Activated naive CD4-positive, alpha-beta T cell treated with anti-CD3 and anti-CD28 coated beads, Interleukin-2, amount 50 U/mL, for 24 hours (primary cell): ENCODE data around the gene IFNA8.
"Not testable (repeated sequence)": the region's sequence is repeated elsewhere in the genome, so short reads cannot be mapped to it uniquely, and the experiment has no call there.

Experiments used
- H3K27ac Mint-ChIP-seq: one replicate; pipeline ENCODE4 v1.8.0; 2021; ENCODE audit warnings: mild to moderate bottlenecking, mixed read lengths
- H3K27me3 Mint-ChIP-seq: one replicate; pipeline ENCODE4 v1.8.0; 2021; ENCODE audit warnings: mixed read lengths
- H3K36me3 Mint-ChIP-seq: one replicate; pipeline ENCODE4 v1.8.0; 2021; ENCODE audit warnings: mixed read lengths
- H3K4me1 Mint-ChIP-seq: one replicate; pipeline ENCODE4 v1.8.0; 2021; ENCODE audit warnings: mixed read lengths
- H3K4me3 Mint-ChIP-seq: one replicate; pipeline ENCODE4 v1.8.0; 2021; ENCODE audit warnings: mild to moderate bottlenecking, mixed read lengths
- H3K9me3 Mint-ChIP-seq: one replicate; pipeline ENCODE4 v1.8.0; 2021; ENCODE audit warnings: mixed read lengths

IFNA8 gene

GRCh38 chr9:21408817-21409216, at the start of gene IFNA8:
Gene IFNA8, plus strand, starts transcription at chr9:21409117. Its CDS starts 60 bp downstream, at chr9:21409177.
- H3K9me3 Mint-ChIP-seq: no peaks in the 10 kb centered on the region

DNA sequence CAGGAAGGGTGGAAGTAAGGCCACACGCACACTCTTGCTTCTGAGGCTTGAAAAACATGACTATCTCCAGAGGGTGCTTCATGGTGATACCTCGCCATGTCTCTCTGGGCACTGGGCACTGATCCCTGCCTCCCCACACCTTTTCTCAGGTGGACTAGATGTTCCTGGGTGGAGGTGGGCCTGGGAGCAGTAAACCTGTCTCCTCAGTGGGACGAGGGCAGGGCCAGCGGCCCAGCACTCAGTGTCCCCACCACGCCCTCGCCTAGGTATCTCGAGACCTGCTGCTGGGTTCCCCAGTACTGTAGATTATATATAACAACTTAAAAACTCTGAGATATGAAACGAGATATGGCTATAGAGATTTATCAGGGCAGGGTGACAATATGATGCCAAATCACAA, 46.6 kb upstream of the IFNA8 start:
- Mint-ChIP-seq H3K4me3 (no peak overlapping the region), H3K27ac (no peak overlapping the region), H3K9me3 (no peaks in the 10 kb centered on the region), H3K27me3 (peaks cover 5% of the 10 kb centered on the region), H3K36me3 (peaks cover under 1% of the 10 kb centered on the region), H3K4me1 (peaks cover 16% of the 10 kb centered on the region)

More at GRCh38 chr9:21408817-21409216, at the start of gene IFNA8:
- Mint-ChIP-seq H3K36me3 (no peaks in the 10 kb centered on the region), H3K27ac (no peak within 1 kb of the TSS), H3K27me3 (peaks cover 13% of the 10 kb centered on the region), H3K4me3 (no peak within 1 kb of the TSS), H3K4me1 (peaks cover 5% of the 10 kb centered on the region)

- peaks cover 11% of the 10 kb centered on the region for H3K27me3 Mint-ChIP-seq
- not testable (repeated sequence) for H3K27ac Mint-ChIP-seq, H3K4me3 Mint-ChIP-seq, H3K9me3 Mint-ChIP-seq, H3K36me3 Mint-ChIP-seq, H3K4me1 Mint-ChIP-seq
Measured at GRCh38 chr9:21367169-21367568, 41.7 kb upstream of the IFNA8 start.

- Mint-ChIP-seq H3K4me1 (no peaks in the 10 kb centered on the region), H3K27me3 (peaks cover 12% of the 10 kb centered on the region), H3K9me3 (no peaks in the 10 kb centered on the region), H3K36me3 (no peaks in the 10 kb centered on the region), H3K4me3 (no peak within 1 kb of the TSS), H3K27ac (no peak within 1 kb of the TSS)
Measured at GRCh38 chr9:21367957-21368356, 41.0 kb upstream of the IFNA8 start, which contains the start of gene IFNA13. Gene IFNA13, minus strand, starts transcription at chr9:21368057. Its CDS starts 47 bp downstream, at chr9:21368010.

DNA sequence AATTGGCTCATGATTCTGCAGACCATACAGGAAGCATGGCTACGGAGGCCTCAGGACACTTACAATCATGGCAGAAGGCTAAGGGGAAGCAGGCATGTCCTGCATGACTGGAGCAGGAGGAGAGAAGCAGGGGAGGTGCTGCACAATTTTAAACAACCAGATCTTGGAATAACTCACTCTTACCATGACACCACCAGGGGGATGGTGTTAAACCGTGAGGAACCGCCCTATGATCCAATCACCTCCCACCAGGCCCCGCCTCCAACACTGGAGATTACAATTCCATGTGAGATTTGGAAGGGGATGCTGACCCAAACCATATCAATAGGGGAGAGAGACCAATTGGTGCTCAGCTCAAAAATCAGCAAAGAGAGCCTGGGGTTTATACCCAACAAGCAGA, 37.5 kb upstream of the IFNA8 start:
- Mint-ChIP-seq H3K9me3 (peaks cover 10% of the 10 kb centered on the region), H3K27me3 (peaks cover 18% of the 10 kb centered on the region)
- H3K27ac Mint-ChIP-seq, H3K36me3 Mint-ChIP-seq, H3K4me3 Mint-ChIP-seq, H3K4me1 Mint-ChIP-seq: not testable (repeated sequence)

DNA sequence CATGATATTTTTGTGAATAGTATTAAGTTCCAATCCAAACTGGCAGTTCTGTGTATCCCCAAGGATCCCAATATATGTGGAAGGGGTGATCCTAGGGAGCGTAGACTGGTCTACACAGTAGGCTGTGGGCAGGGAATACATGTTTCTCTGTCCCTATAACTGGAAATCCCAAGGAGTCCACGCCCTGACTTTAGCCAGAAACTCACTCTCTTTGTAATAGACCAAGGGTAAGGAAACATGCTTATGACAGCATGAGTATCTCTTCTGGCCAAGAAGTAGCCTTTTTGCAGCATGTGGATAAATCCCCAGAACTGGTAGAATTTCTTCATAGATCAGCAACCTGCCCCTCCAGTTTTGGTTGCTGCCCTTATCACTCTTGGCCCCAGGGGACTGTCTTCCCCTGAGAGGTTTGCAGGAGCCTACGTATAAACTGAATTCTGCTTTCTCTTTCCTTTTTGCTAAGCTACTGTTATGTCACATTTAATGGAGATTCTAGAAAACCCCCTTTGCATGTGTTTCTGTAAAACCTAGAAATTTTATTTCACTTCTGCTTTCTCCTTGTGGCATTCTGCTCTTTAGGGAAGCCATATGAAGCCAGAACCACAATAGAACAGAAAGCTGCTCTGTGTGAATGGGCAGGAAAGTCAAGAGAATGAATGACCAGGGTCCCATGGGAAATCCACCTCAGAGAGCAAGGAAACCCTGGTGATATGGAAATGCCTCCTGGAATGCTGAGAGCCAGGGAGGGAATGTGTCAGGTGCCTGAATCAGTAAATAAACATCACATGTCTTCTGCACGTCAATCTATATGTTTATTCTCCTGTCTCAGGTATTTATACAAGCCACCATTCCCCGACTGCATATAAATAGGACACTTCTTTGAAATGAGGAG, 27.2 kb upstream of the IFNA8 start:
- Mint-ChIP-seq H3K27me3 (peaks cover 33% of the 10 kb centered on the region), H3K4me1 (peaks cover 11% of the 10 kb centered on the region), H3K27ac (peak overlapping the region; percentile 35), H3K9me3 (no peaks in the 10 kb centered on the region), H3K4me3 (no peak overlapping the region), H3K36me3 (no peaks in the 10 kb centered on the region)

DNA sequence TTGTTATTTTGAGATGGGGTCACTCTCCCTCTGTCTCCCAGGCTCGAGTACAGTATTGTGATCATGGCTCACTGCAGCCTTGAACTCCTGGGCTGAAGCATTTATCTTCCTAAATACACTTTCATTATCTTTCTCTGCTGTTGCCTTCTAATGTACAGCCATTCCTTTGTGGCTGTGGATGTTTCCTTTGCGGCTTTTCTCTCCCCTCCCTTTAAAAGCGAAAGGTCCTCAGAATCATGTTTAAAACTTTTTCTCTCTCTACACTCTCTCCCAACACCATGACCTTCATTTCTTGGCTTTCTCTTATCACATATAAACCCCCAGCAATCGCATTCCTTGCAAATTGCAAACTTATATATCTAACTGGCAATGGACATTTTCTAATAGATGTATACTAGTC, 25.3 kb upstream of the IFNA8 start:
- peak overlapping the region; percentile 20 for H3K27ac Mint-ChIP-seq
- peaks cover 11% of the 10 kb centered on the region for H3K4me1 Mint-ChIP-seq
- no peak overlapping the region for H3K4me3 Mint-ChIP-seq
- H3K27me3 Mint-ChIP-seq: peaks cover 32% of the 10 kb centered on the region
- H3K9me3 Mint-ChIP-seq: no peaks in the 10 kb centered on the region
- no peaks in the 10 kb centered on the region for H3K36me3 Mint-ChIP-seq

DNA sequence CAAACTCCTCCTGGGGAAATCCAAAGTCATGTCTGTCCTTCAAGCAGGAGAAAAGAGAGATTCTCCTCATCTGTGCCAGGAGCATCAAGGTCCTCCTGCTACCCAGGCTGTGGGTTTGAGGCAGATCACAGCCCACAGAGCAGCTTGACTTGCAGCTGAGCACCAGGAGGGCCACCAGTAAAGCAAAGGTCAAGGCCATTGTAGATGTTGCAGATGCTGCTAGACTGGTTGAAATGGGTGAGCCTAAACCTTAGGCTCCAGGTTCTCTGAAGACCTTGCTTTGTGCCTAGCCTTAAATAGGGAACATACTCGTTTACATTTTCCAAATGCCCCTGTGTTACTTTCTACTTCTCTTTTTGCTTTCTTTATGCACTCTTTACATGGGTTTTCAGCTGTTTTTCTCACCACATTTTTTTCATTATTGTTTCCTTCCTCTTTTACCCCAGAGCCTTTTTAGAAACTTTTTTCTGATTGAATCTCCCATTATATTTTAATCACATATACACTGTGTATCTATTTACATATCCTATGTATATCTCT, 23.7 kb upstream of the IFNA8 start, which contains the start of gene IFNA2:
TSS of gene IFNA2 (minus strand) at position 268 of the 540 bp plus-strand sequence. CDS start at position 199, 69 bp downstream.
- H3K27me3 Mint-ChIP-seq: peaks cover 34% of the 10 kb centered on the region

GRCh38 chr9:21392270-21392669, 16.6 kb upstream of the IFNA8 start:
- Mint-ChIP-seq H3K4me3 (no peak overlapping the region), H3K27ac (no peak overlapping the region), H3K4me1 (peaks cover 12% of the 10 kb centered on the region), H3K27me3 (peaks cover 33% of the 10 kb centered on the region), H3K9me3 (no peaks in the 10 kb centered on the region), H3K36me3 (no peaks in the 10 kb centered on the region)

More for the DNA sequence above, 23.7 kb upstream of the IFNA8 start, which contains the start of gene IFNA2:
- peaks cover 11% of the 10 kb centered on the region for H3K4me1 Mint-ChIP-seq
- H3K9me3 Mint-ChIP-seq: no peaks in the 10 kb centered on the region
- H3K36me3 Mint-ChIP-seq: no peaks in the 10 kb centered on the region
- no peak within 1 kb of the TSS for H3K4me3 Mint-ChIP-seq
- no peak within 1 kb of the TSS for H3K27ac Mint-ChIP-seq

GRCh38 chr9:21395778-21396717, 12.9 kb upstream of the IFNA8 start:
- H3K4me3 Mint-ChIP-seq: peak overlapping the region; percentile 83
- H3K27ac Mint-ChIP-seq: no peak overlapping the region
- no peaks in the 10 kb centered on the region for H3K36me3 Mint-ChIP-seq
- H3K9me3 Mint-ChIP-seq: no peaks in the 10 kb centered on the region
- peaks cover 36% of the 10 kb centered on the region for H3K27me3 Mint-ChIP-seq
- peaks cover 16% of the 10 kb centered on the region for H3K4me1 Mint-ChIP-seq

DNA sequence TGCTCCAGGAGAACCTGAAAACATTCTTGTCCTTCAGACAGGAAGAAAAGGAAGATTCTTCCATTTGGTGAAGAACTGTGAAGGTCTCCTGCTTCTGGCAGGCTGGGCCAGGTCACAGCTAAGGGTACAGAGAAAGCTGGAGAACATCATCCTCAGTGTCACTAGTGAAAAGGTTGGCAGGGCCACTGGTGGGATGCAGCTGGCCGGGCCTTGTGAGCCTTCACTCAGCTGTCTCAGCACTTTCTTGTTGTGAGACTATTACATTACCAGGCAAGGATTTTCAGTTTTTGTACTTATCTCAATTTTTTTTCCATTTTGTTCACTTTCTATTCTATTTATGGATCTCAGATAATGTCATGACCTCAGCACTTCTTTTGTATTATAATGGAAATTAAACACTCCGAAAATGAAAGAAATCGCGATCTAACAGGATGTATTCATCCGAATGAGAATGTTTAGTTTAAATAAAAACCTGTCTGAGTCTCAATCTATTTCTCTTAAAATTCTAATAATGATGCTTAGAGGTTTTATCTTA, 9.9 kb upstream of the IFNA8 start:
- Mint-ChIP-seq H3K4me1 (peaks cover 23% of the 10 kb centered on the region), H3K27me3 (peaks cover 40% of the 10 kb centered on the region), H3K4me3 (no peak overlapping the region), H3K9me3 (no peaks in the 10 kb centered on the region), H3K36me3 (no peaks in the 10 kb centered on the region), H3K27ac (no peak overlapping the region)

DNA sequence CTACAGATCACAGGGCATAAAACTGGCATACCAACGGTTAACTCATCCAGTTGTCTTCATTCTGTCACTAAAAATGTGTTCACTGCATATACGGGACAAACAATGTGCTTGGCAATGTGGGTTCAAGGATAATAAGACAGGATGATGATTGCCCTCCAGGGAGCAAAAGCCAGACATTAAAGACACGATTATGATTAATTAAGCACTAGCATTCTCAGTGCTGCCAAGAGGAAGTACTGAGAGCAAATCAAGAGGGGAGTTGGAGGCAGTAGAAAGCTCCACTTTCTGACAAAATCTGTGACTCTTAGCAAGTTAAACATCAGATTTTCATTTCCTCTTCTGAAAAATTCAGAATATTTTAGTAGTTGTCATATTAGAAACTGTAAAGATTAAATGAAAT, 9.0 kb upstream of the IFNA8 start:
- H3K36me3 Mint-ChIP-seq: no peaks in the 10 kb centered on the region
- H3K27ac Mint-ChIP-seq: no peak overlapping the region
- H3K4me1 Mint-ChIP-seq: peaks cover 23% of the 10 kb centered on the region
- no peak overlapping the region for H3K4me3 Mint-ChIP-seq
- H3K9me3 Mint-ChIP-seq: no peaks in the 10 kb centered on the region
- peaks cover 43% of the 10 kb centered on the region for H3K27me3 Mint-ChIP-seq

GRCh38 chr9:21402386-21403251, 6.3 kb upstream of the IFNA8 start:
- Mint-ChIP-seq H3K27ac (no peak overlapping the region), H3K36me3 (no peaks in the 10 kb centered on the region), H3K4me1 (peaks cover 11% of the 10 kb centered on the region), H3K4me3 (peak overlapping the region; percentile 65), H3K27me3 (peaks cover 34% of the 10 kb centered on the region), H3K9me3 (no peaks in the 10 kb centered on the region)

DNA sequence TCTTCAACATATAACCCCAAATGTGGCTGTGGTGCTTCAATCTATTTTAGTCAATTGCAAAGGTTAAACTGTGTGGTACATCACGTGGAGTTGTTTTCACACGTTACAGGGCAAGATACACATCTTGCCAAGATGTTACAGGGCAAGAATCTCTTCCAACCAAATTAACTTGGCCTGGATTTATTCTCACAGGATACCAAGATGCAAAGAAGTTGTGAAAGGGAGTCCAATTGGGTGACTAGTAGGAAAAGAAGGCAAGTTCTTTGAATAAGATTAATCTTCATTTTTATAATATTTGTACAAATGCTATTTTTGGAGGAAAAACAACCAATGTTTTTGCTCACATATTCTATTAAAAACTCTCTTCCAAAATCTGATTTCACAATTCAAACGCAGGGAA, 4.8 kb upstream of the IFNA8 start:
- peaks cover 25% of the 10 kb centered on the region for H3K27me3 Mint-ChIP-seq
- no peak overlapping the region for H3K4me3 Mint-ChIP-seq
- no peaks in the 10 kb centered on the region for H3K9me3 Mint-ChIP-seq
- H3K4me1 Mint-ChIP-seq: peaks cover 11% of the 10 kb centered on the region
- H3K27ac Mint-ChIP-seq: no peak overlapping the region
- no peaks in the 10 kb centered on the region for H3K36me3 Mint-ChIP-seq
